ENCODE results near the gene MAP3K7. TPM values are rescaled to one million over a fixed set of nuclear protein-coding genes. Genes with fewer than 3 reads are reported as not detected.

Gene MAP3K7
- total and polyA plus RNA-seq, 2 experiments from 2014 or later: 33.2 to 47.1 TPM

DNA sequence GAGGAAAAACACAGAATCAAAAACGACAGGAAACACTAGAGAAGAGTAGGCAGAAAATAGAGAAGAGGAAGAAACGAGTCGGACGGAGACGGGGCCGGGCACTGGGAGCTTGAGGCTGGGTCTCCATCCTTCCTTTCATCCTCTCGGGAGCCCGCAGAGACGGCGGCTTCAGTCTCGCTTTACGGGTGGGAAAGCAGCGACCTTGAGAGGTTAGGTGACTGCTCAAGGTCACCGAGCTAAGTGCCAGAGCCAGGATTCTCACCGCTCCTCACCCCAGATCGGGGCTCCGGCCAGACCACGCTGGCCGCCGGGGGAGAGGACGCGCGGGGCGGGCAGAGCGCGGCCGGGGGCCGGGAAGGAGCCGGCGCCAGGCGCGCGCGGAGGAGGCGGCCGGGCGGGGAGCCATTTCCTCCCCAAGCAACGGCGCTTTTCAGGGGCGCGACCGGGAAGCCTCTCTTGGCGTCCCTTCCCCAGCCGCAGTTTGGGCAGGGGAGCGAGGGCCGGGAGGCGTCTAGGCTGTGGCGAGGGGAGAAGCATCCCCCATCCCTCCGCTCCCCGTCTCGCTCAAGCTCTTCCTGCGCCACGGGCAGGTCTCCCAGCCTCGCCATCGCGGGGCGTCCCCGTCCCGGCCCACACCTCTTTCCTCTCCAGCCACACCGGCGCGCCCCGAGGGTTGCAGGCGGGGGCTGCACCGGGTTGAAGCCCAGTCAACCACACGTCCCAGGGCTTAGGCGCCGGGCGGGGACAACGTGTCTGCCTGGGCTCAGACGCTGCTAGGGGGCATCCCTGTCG, 24.1 kb upstream of the MAP3K7 start:
- Histone ChIP-seq H3K4me3 (peak overlapping the region; percentile 67), H3K9me2 (ENCODE audit: insufficient read depth) (peaks cover 5% of the 10 kb centered on the region; the same call in 1 of the 2 replicates), H3K4me1 (ENCODE audit: insufficient read depth) (peaks cover 37% of the 10 kb centered on the region), H3K36me3 (ENCODE audit: insufficient read depth) (no peaks in the 10 kb centered on the region), H2AFZ (peak overlapping the region; percentile 76), H3F3A (replicated peaks; ENCODE audit: low read depth) (peaks cover 9% of the 10 kb centered on the region; the same call in 1 of the 2 replicates), H3K4me2 (peak overlapping the region; percentile 89), H3K27me3 (ENCODE audit: insufficient read depth) (peaks cover 8% of the 10 kb centered on the region; the same call in 1 of the 2 replicates), H4K20me1 (replicated peaks; ENCODE audit: insufficient read depth) (no peaks in the 10 kb centered on the region), H3K27ac (ENCODE audit: low read depth) (no peak overlapping the region), H3K79me2 (replicated peaks; ENCODE audit: insufficient read depth) (no peaks in the 10 kb centered on the region)
- Mint-ChIP-seq H3K9me3 (no peaks in the 10 kb centered on the region), H3K4me3 (peak overlapping the region; percentile 81), H3K36me3 (ENCODE audit: low read depth) (no peaks in the 10 kb centered on the region), H3K27ac (peak overlapping the region; percentile 67; the same call in 1 of the 2 replicates), H3K27me3 (ENCODE audit: insufficient read depth, low read depth, poor library complexity) (peaks cover 15% of the 10 kb centered on the region), H3K4me1 (peaks cover 41% of the 10 kb centered on the region)
- TF ChIP-seq, protein P1, sequence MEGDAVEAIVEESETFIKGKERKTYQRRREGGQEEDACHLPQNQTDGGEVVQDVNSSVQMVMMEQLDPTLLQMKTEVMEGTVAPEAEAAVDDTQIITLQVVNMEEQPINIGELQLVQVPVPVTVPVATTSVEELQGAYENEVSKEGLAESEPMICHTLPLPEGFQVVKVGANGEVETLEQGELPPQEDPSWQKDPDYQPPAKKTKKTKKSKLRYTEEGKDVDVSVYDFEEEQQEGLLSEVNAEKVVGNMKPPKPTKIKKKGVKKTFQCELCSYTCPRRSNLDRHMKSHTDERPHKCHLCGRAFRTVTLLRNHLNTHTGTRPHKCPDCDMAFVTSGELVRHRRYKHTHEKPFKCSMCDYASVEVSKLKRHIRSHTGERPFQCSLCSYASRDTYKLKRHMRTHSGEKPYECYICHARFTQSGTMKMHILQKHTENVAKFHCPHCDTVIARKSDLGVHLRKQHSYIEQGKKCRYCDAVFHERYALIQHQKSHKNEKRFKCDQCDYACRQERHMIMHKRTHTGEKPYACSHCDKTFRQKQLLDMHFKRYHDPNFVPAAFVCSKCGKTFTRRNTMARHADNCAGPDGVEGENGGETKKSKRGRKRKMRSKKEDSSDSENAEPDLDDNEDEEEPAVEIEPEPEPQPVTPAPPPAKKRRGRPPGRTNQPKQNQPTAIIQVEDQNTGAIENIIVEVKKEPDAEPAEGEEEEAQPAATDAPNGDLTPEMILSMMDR (conservative IDR thresholded peaks at IDR 0.05; ENCODE audit: low read depth in 2 of 2): peak in 1 of 2 experiments; percentile 37; a peak in 2 of 4 replicates
- TF ChIP-seq, protein P2, sequence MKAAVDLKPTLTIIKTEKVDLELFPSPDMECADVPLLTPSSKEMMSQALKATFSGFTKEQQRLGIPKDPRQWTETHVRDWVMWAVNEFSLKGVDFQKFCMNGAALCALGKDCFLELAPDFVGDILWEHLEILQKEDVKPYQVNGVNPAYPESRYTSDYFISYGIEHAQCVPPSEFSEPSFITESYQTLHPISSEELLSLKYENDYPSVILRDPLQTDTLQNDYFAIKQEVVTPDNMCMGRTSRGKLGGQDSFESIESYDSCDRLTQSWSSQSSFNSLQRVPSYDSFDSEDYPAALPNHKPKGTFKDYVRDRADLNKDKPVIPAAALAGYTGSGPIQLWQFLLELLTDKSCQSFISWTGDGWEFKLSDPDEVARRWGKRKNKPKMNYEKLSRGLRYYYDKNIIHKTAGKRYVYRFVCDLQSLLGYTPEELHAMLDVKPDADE (IDR thresholded peaks at IDR 0.05): no peak
- TF ChIP-seq POLR2AphosphoS5 (IDR thresholded peaks at IDR 0.05; ENCODE audit: low read depth): peak; percentile 34; the same call in 1 of the 2 replicates
- peak; percentile 81 for ATAC-seq
- DNase-seq (ENCODE audit: low spot score): peak; percentile 87

DNA sequence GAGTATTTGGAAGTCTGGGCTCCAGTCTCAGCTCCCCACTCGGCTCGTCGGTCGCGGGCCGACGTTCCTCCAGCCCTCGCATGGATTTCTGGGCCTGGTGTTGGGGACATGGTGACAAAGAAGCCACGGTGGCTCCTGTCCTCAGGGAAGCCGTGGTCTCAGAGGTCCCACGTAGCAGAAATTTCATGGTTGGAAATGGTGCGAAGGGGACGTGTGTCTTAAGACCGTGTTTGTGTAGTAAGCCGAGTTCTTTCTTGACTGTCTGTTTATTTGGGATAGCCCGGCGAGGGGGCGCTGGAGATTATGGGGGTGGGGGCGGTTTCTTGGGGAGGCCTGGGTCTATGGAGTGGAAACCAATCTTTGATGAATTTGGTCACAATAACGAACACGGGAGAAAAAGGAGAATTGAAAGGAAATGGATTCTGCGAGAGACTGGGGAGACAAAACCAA, 23.5 kb upstream of the MAP3K7 start:
- H3K9me3 Mint-ChIP-seq: no peaks in the 10 kb centered on the region
- peaks cover 41% of the 10 kb centered on the region for H3K4me1 Mint-ChIP-seq
- ATAC-seq: peak; percentile 4; the same call in 1 of the 3 replicates
- H3K9me2 ChIP-seq (ENCODE audit: insufficient read depth): peaks cover 5% of the 10 kb centered on the region; the same call in 1 of the 2 replicates
- DNase-seq (ENCODE audit: low spot score): peak; percentile 23
- peak overlapping the region; percentile 81 for H3K4me3 Mint-ChIP-seq
- H3K27me3 Mint-ChIP-seq (ENCODE audit: insufficient read depth, low read depth, poor library complexity): peaks cover 15% of the 10 kb centered on the region
- H3K27me3 ChIP-seq (ENCODE audit: insufficient read depth): peaks cover 8% of the 10 kb centered on the region; the same call in 1 of the 2 replicates
- no peaks in the 10 kb centered on the region for H3K36me3 Mint-ChIP-seq (ENCODE audit: low read depth)
- H3F3A ChIP-seq (replicated peaks; ENCODE audit: low read depth): peaks cover 9% of the 10 kb centered on the region; the same call in 1 of the 2 replicates
- H3K36me3 ChIP-seq (ENCODE audit: insufficient read depth): no peaks in the 10 kb centered on the region
- H4K20me1 ChIP-seq (replicated peaks; ENCODE audit: insufficient read depth): no peaks in the 10 kb centered on the region
- peak overlapping the region; percentile 5; the same call in 1 of the 2 replicates for H3K27ac Mint-ChIP-seq
- TF ChIP-seq, protein P1 (conservative IDR thresholded peaks at IDR 0.05; ENCODE audit: low read depth in 2 of 2): peak in 1 of 2 experiments; percentile 20; a peak in 3 of 4 replicates
- no peak for TF ChIP-seq JUNB (IDR thresholded peaks at IDR 0.05; ENCODE audit: unreplicated experiment)
- no peak for TF ChIP-seq POLR2AphosphoS5 (IDR thresholded peaks at IDR 0.05; ENCODE audit: low read depth)
- no peak for TF ChIP-seq ZNF331 (CRISPR knock-in tag; IDR thresholded peaks at IDR 0.05; ENCODE audit: low read depth)
- peak overlapping the region; percentile 76 for H2AFZ ChIP-seq
- H3K79me2 ChIP-seq (replicated peaks; ENCODE audit: insufficient read depth): no peaks in the 10 kb centered on the region
- peak overlapping the region; percentile 67 for H3K4me3 ChIP-seq
- peaks cover 37% of the 10 kb centered on the region for H3K4me1 ChIP-seq (ENCODE audit: insufficient read depth)
- H3K27ac ChIP-seq (ENCODE audit: low read depth): no peak overlapping the region
- peak overlapping the region; percentile 89 for H3K4me2 ChIP-seq

Data from GM23338 (cell line).